ENCODE measurements around the gene PERM1. TPM values are rescaled to one million over a fixed set of nuclear protein-coding genes. Genes with fewer than 3 reads are reported as not detected.
A peak's percentile ranks its signal among the peaks of the same experiment; 100 is the strongest.

PERM1 gene
- total and polyA plus RNA-seq, 2 of the 13 experiments (the other 11 are each of a cell fraction or from before 2014, with no cell fraction given): 0.04 to 0.29 TPM

- TF ChIP-seq PAXIP1 (CRISPR knock-in tag; conservative IDR thresholded peaks at IDR 0.05) (peak; percentile 61; the same call in 1 of the 2 replicates), ZMYM3 (CRISPR knock-in tag; IDR thresholded peaks at IDR 0.05) (peak; percentile 80), BRCA1 (CRISPR knock-in tag; IDR thresholded peaks at IDR 0.05) (no peak), HNF4G (IDR thresholded peaks at IDR 0.05; ENCODE audit: borderline replicate concordance, low read depth, low read length) (peak; percentile 66; the same call in 1 of the 2 replicates), HNF4G (CRISPR knock-in tag; IDR thresholded peaks at IDR 0.05; ENCODE audit: borderline replicate concordance, low read depth) (no peak), CTCF (CRISPR knock-in tag; IDR thresholded peaks at IDR 0.05) (peak; percentile 67), ZFP41 (CRISPR knock-in tag; IDR thresholded peaks at IDR 0.05; ENCODE audit: borderline replicate concordance) (no peak), TCF7 (IDR thresholded peaks at IDR 0.05; ENCODE audit: low read depth) (no peak), ZNF121 (CRISPR knock-in tag; IDR thresholded peaks at IDR 0.05) (peak; percentile 94), ELF3 (CRISPR knock-in tag; IDR thresholded peaks at IDR 0.05) (no peak), MYC (CRISPR knock-in tag; IDR thresholded peaks at IDR 0.05; ENCODE audit: borderline replicate concordance) (peak; percentile 37; the same call in 1 of the 2 replicates), GRHL1 (CRISPR knock-in tag; conservative IDR thresholded peaks at IDR 0.05) (no peak), SP1 (IDR thresholded peaks at IDR 0.05) (no peak), SP1 (CRISPR knock-in tag; IDR thresholded peaks at IDR 0.05) (peak; percentile 72; the same call in 1 of the 2 replicates), ZNF639 (CRISPR knock-in tag; conservative IDR thresholded peaks at IDR 0.05) (peak; percentile 91), KMT2A (CRISPR knock-in tag; IDR thresholded peaks at IDR 0.05) (no peak), TFDP1 (CRISPR knock-in tag; IDR thresholded peaks at IDR 0.05; ENCODE audit: borderline replicate concordance) (peak; percentile 22; the same call in 1 of the 2 replicates), ATF4 (CRISPR knock-in tag; IDR thresholded peaks at IDR 0.05) (no peak)
Observed at GRCh38 chr1:1019122-1019999, 37.5 kb upstream of the PERM1 start (continued).
